GM18858 (cell line): ENCODE results near the gene NUDT2.

Experiments
- ATAC-seq: cut with Tn5 transposase; IDR thresholded peaks from one replicate; pipeline ENCODE4 v1.9.1; 2021; ENCODE audit not compliant: unreplicated experiment

NUDT2 gene

DNA sequence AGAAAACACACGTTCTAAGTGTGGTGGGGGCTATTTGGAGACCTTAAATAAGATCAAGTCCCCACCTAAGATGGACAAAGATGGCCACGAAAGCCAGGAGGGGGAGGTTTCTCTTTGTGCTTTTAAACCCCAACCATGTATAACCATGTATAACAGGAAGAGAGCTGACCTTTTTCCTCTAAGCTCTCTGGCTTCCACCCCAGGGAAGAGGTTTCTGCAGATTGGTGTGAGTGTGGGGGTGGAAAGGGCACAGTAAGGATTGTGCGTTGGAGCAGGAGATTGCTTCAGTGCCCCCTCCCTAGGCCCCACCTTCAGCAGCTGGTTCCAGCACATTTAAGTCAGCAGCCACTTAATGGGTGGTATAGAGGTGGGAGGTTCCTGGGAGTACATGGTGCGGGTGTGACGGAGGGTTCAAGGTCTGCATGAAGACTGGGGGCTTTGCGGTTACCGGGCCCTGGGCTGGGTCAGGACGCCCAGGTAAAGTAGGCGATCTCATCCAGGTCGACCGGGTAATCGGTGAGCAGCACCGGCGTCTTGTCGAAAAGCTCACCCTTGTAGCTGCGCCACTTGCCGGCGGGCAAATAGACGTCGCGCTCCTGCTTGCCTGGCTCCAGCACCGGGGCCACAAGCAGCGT, 41.1 kb downstream of the NUDT2 start:
- ATAC-seq: no peak

DNA sequence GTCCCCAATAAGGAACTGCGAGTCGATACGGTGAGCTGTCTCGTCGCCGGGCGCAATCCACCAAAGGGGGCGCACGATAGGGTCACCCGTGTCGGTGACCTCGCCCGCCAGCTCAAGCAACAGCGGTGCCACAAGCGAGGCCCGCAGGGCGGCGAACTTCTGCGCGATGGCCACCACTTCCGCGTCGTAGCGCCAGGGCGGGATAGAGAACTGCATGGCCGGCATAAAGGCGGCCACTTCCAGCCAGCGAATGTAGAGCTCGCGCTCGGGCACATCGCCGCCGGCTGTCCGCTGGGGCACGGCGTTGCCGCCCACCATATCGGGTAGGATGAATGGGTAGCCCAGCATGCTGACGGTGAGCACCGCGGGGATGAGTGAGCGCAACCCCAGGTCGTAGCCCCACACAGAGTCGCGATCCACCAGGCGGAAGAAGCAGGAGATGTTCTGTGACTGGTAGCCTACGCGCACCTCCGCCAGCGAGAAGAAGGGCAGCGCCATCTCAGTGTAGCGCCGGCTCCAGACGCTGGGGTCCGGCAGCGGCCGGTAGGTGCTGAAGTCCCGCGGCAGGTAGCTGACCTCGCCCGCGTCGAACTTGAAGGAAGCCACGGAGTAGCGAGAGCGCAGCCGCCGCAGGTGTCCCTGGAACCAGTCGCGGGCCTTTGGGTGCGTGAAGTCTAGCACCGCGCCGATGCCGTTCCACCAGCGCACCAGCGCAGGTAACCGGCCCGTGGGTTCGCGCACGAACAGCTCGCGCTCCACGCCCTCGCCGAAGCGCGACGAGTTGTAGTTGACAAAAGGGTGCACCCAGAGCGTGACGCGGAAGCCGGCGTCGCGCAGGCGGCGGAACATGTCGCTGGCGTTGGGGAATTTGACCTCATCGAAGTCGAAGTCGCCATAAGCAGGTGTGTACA, 41.9 kb downstream of the NUDT2 start:
- ATAC-seq: no peak

GRCh38 chr9:34371886-34372466, 42.6 kb downstream of the NUDT2 start:
- no peak for ATAC-seq

DNA sequence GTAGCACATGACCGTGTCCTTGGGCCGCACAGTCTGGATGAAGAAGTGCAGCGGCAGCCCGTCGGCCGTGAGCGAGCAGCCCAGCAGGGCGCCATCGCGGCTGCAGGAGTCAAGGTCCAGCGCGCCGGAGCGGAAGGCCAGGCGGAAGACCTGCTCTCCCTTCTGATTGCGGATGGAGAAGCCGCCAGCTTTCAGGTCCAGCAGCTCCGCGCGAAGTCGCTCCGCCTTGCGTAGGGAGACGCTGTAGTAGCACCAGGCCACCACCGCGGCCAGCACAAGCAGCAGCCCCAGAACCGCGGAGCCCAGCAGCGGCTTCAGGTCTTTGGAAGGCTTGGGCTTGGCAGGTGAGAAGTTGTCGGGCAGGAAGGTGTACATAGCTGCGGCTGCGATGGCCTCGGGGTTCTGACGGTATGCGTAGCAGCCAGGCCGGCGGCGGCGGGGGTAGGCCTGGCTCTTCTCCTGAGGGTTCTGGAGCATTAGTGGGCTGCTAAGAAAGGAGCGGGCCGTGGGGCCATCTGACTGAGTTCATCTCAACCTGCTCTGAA, 43.2 kb downstream of the NUDT2 start:
- ATAC-seq: no peak

- no peak for ATAC-seq
Observed at GRCh38 chr9:34373749-34374148, 44.4 kb downstream of the NUDT2 start.

DNA sequence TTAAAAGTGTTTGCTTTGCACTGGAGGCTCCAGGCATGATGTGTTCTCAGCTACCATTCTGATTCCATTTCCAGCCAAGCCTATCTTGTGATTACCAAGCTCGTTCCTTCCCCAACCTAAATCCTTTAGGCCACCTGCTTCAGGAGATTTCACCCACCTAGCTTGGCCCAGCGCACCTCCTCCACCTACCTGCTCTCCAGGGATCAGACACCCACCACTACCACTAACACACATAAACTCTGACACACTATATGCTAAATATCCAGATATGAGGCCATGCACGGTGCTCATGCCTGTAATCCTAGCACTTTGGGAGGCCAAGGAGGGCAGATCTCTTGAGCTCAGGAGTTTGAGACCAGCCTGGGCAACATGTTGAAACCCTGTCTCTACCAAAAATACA, 45.0 kb downstream of the NUDT2 start:
- no peak for ATAC-seq

DNA sequence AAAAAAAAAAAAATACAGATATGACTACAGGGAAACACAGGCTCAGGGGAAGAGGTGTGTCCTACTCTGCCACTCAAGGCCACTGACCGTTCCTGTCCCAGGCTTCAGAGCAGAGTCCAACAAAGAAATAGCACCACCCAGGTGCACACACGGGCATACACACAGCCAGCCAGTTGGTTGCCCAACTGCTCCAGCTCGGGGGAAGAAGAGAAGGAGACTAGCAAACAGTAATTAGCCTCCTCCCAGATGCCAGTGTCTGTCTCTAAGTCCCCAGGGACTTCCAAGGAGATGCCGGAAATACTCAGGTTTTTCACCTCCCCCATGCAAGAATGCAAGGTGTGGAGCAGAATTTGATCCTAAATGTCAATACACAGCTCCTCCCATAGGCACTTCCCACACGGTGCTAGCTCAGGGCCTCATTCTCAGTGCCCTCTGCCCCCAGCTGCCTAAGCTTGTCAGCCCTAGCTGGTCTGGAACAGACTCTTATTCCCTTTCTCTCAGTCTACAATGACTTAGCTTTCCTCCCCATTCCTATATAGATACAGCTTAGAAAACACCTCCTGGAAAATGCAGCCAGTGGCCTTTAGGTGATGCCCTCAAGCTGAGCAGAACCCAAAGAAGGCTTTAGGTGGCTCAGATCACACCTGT, 45.7 kb downstream of the NUDT2 start:
- no peak for ATAC-seq

- ATAC-seq: no peak
Observed at GRCh38 chr9:34375901-34376595, 46.7 kb downstream of the NUDT2 start.

DNA sequence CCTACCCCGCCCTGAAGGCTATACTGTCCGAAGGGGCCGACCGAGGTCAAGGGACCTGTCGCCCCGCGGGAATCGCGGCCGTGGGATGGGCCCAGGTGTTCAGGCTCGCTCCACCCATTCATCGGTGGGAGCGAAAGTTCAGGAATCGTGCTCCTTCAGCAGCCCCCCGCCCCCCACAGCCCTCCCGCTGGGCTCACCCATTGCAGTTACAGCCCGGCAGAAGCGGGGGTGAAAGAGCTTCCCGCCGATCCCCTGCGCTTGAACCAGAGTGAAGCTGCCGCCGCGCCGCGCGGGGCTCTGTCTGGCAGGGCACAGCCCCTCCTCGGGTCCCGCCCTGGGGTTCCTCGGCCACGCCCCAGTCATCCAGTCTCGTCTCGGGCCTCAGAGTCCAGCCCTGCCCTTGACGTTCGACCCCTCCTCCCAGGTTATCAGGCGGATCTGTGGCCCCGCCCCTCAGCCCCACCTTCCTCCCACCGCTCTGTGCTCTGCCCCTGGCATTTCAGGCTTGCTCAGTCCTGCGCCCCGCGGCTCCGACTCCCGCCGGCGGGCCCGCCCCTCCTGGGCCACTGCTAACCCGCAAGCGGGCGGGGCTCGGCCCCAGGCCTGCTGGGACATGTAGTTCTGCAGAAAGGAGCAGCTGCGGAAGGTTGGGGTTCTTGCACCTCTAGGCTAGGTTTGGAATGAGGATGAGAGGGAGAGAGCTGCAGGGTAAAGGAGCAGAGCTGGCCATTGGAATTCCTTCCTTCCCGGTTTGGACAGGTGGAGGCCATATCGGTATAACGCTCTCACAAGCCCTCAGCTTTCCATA, 47.4 kb downstream of the NUDT2 start, which contains the start of gene MYORG:
Gene MYORG, minus strand, starts transcription at position 303 of the 808 bp plus-strand sequence. CDS start 3,955 bp downstream, outside the sequence.
- ATAC-seq: peak; percentile 83

DNA sequence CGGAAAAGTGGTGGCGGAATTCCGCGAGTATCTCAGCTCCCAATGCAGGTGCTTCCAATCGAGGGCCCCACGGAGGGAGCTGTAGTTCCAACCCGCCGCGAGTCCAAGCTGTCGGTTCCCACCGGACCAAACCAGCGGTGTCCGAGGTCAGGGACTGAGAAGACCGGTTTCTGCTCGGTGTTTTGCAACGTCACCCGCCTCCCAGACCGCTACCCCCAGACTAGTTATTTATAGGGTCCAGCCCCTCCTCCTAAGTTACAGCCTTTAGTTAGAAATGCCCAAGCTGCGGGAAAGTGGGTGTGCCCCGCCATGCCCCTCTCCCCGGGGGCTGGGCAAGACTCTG, 48.0 kb downstream of the NUDT2 start:
- no peak for ATAC-seq

- no peak for ATAC-seq
Observed at GRCh38 chr9:34378376-34379060, 49.1 kb downstream of the NUDT2 start.

GRCh38 chr9:34379334-34380033, 50.1 kb downstream of the NUDT2 start:
- ATAC-seq: no peak

DNA sequence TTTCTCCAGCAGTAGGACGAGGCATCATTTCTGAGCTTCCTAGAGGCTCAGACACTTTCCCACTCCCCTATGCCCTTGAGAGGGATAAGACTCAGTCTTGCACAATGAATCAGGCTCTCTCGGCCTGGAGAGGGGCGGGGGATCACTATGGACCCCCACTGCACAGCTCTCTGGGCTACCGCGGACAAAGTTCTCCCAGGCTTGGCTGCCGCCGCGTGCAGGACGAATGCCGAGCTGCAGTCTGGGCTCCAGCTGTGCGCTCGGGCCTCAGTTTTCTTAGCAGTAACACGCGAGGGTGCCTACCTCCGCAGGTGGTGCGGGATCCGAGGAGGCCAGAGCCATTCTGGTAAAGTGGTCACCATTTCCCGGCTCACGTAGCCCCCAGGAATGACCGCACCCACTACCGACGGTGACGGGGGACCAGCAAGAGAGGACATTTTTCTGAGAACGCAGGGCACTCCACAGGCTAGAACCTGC, 50.7 kb downstream of the NUDT2 start:
- no peak for ATAC-seq

DNA sequence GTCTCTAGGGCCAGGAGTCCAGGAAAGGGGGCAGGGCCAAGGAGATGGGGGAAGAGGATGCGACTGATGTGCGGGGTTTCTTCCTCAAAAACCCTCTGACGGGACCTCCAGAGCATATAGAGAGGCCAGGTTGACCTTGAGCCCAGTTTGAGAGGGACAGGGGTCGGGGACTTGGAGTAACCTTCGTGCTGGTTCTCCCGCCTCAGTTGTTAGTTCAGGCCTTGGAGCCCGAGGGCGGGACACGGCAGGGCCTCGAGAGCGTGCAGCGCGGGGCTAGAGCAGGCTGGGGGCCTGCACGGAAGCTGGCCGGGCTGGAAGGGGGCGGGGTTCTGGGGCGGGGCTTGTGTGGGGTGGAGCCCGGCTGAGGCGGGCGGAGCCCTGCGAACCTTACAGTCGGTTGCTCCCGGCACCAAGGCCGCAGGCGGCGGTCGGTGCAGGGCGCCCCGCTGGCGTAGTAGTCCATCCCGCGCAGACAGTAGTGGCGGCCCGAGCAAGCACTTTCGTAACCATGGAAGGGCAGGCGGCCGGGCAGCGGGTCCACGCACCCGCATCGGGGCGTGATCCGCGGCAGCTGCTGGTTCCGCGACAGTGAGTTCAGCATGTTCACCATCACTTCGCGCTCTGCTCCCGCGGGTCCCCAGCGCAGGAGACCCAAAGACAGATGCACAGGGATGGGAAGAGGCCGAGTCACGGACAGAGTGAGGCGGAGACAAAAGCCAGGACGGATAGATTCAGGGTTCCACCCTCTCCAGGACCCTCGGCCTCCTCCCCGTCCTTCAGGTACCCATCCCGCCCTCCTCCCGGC, 51.3 kb downstream of the NUDT2 start:
- no peak for ATAC-seq

DNA sequence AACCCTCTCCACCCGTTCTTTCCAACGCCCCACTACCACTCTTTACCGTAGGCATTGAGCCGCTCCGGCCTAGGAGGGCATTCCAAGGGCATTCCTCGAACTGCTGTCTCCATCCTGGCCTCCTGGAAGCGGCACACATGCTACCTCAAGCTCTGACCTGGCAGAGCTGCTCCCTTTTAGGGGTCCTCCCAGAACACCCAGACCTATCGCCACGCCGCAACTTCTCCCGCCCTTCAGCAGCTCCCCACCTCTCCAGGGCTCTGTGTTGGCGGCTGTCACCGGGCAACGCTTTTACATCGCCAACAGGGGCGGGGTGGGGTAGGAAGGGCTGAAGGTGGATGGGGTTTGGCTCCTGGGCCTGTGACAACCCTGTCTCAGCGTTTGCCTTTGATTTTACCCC, 52.0 kb downstream of the NUDT2 start:
- no peak for ATAC-seq

- ATAC-seq: no peak
Observed at GRCh38 chr9:34382054-34382453, 52.7 kb downstream of the NUDT2 start.

- no peak for ATAC-seq
Observed at GRCh38 chr9:34382879-34383278, 53.5 kb downstream of the NUDT2 start.

DNA sequence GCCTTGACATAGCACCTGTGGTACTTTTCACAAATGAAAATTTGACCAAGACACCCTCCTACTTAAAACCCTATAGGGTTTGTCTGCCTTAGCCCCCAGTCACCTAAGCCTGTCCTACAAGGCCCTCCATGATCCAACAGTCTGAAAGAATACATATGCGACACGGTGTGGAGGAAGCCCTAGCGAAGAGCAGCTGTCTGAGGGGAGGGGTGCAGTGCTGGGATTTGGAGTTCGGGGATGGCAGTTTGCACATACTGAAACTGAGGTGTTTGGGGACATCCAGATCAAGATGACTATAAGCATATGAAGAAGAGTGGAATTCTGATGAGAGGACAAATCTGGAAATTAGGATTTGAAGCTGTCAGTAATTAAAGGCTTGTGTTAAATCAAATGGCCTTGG, 54.5 kb downstream of the NUDT2 start:
- no peak for ATAC-seq
